Mesenchymal stem cell (in vitro differentiated cells and primary cell): ENCODE results near the gene C19orf25.
"Not testable (repeated sequence)": the region's sequence is repeated elsewhere in the genome, so short reads cannot be mapped to it uniquely, and the experiment has no call there.

Experiments used
- DNase-seq: peaks from one replicate; pipeline ENCODE4 v3.0.0-alpha.2; 2013
- H2AFZ ChIP-seq: one replicate; pipeline ENCODE4 v1.6.1; 2013; ENCODE audit warnings: low read depth, mild to moderate bottlenecking, control low read depth, inconsistent platforms, low read length, moderate library complexity
- H2AK5ac ChIP-seq: 2 replicates; pipeline ENCODE4 v1.6.1; 2013; ENCODE audit warnings: low read length, moderate library complexity, mild to moderate bottlenecking, inconsistent platforms; ENCODE audit not compliant: severe bottlenecking
- H2BK120ac ChIP-seq: one replicate; pipeline ENCODE4 v1.6.1; 2013; ENCODE audit warnings: low read depth, mild to moderate bottlenecking, inconsistent platforms, low read length, moderate library complexity
- H2BK12ac ChIP-seq, 2 experiments: one replicate each; pipeline ENCODE4 v1.6.1; 2013; ENCODE audit warnings: inconsistent platforms in 2 of 2, low read length in 2 of 2, mild to moderate bottlenecking in 2 of 2, moderate library complexity in 2 of 2, control low read depth in 1 of 2
- H2BK15ac ChIP-seq: one replicate; pipeline ENCODE4 v1.6.1; 2013; ENCODE audit warnings: mild to moderate bottlenecking, low read depth, inconsistent platforms; ENCODE audit not compliant: poor library complexity, severe bottlenecking
- H2BK5ac ChIP-seq: 2 replicates; pipeline ENCODE4 v1.6.1; 2013; ENCODE audit warnings: low read depth, mild to moderate bottlenecking, low read length, control low read depth, inconsistent platforms; ENCODE audit not compliant: poor library complexity, severe bottlenecking
- H3K14ac ChIP-seq, 2 experiments: one replicate each; pipeline ENCODE4 v1.6.1; 2013; ENCODE audit warnings: inconsistent platforms in 2 of 2, low read length in 2 of 2, control low read depth in 1 of 2, mild to moderate bottlenecking in 1 of 2, moderate library complexity in 1 of 2
- H3K18ac ChIP-seq, 2 experiments: one replicate each; pipeline ENCODE4 v1.6.1; 2013; ENCODE audit warnings: inconsistent platforms in 2 of 2, low read length in 2 of 2, control low read depth in 1 of 2, low read depth in 1 of 2, mild to moderate bottlenecking in 1 of 2
- H3K23ac ChIP-seq, 2 experiments: one replicate each; pipeline ENCODE4 v1.6.1; 2013; ENCODE audit warnings: inconsistent platforms in 2 of 2, low read length in 2 of 2, mild to moderate bottlenecking in 2 of 2, moderate library complexity in 2 of 2, control low read depth in 1 of 2
- H3K27ac ChIP-seq: 2 replicates; pipeline ENCODE4 v1.5.1; 2013; ENCODE audit warnings: mild to moderate bottlenecking, moderate library complexity, low read length, control low read depth, inconsistent platforms; ENCODE audit not compliant: poor library complexity, severe bottlenecking
- H3K27me3 ChIP-seq, 2 experiments: 2 replicates each; pipeline versions ENCODE4 v1.6.1 to v1.7.0; 2013; ENCODE audit warnings: low read length in 2 of 2, mild to moderate bottlenecking in 2 of 2, moderate library complexity in 2 of 2, control low read depth in 1 of 2, inconsistent platforms in 1 of 2; ENCODE audit not compliant: control insufficient read depth in 1 of 2, insufficient read depth in 1 of 2
- H3K36me3 ChIP-seq, 2 experiments: 2 replicates each; pipeline versions ENCODE4 v1.6.1 to v1.7.0; 2013; ENCODE audit warnings: low read length in 2 of 2, control low read depth in 1 of 2, inconsistent platforms in 1 of 2, low read depth in 1 of 2, mild to moderate bottlenecking in 1 of 2; ENCODE audit not compliant: insufficient read depth in 2 of 2, control insufficient read depth in 1 of 2
- H3K4ac ChIP-seq, 2 experiments: one replicate each; pipeline ENCODE4 v1.6.1; 2013; ENCODE audit warnings: inconsistent platforms in 2 of 2, low read length in 2 of 2, mild to moderate bottlenecking in 2 of 2, moderate library complexity in 2 of 2, control low read depth in 1 of 2, low read depth in 1 of 2
- H3K4me1 ChIP-seq: 2 replicates; pipeline ENCODE4 v1.6.1; 2013; ENCODE audit warnings: low read depth, low read length, control low read depth; ENCODE audit not compliant: control insufficient read depth, insufficient read depth
- H3K4me2 ChIP-seq: 2 replicates; pipeline ENCODE4 v1.6.1; 2013; ENCODE audit warnings: low read length, mild to moderate bottlenecking, inconsistent platforms; ENCODE audit not compliant: poor library complexity, severe bottlenecking
- H3K4me3 ChIP-seq, 2 experiments: 2 replicates each; pipeline versions ENCODE4 v1.5.1 to v1.7.0; 2013; ENCODE audit warnings: low read length in 2 of 2, mild to moderate bottlenecking in 2 of 2, control low read depth in 1 of 2, low read depth in 1 of 2; ENCODE audit not compliant: insufficient read depth in 1 of 2
- H3K79me1 ChIP-seq: replicated peaks from 2 replicates; pipeline ENCODE4 v1.6.1; 2013; ENCODE audit warnings: mild to moderate bottlenecking, control low read depth, low read length, inconsistent platforms; ENCODE audit not compliant: poor library complexity, severe bottlenecking
- H3K9ac ChIP-seq: 2 replicates; pipeline ENCODE4 v1.7.0; 2013; ENCODE audit warnings: mild to moderate bottlenecking, low read length, moderate library complexity
- H3K9me3 ChIP-seq: 2 replicates; pipeline ENCODE4 v1.7.0; 2013; ENCODE audit warnings: mild to moderate bottlenecking, low read length; ENCODE audit not compliant: control insufficient read depth
- H4K8ac ChIP-seq: one replicate; pipeline ENCODE4 v1.6.1; 2013; ENCODE audit warnings: inconsistent platforms, mild to moderate bottlenecking, low read length, moderate library complexity
- H4K91ac ChIP-seq: one replicate; pipeline ENCODE4 v1.6.1; 2013; ENCODE audit warnings: mild to moderate bottlenecking, low read length, inconsistent platforms
- WGBS: methylation state at CpG from one replicate; pipeline ENCODE4 v1.1.7; 2013; ENCODE audit warnings: mixed read lengths; 5-methylcytosine and 5-hydroxymethylcytosine counted together

C19orf25 gene

DNA sequence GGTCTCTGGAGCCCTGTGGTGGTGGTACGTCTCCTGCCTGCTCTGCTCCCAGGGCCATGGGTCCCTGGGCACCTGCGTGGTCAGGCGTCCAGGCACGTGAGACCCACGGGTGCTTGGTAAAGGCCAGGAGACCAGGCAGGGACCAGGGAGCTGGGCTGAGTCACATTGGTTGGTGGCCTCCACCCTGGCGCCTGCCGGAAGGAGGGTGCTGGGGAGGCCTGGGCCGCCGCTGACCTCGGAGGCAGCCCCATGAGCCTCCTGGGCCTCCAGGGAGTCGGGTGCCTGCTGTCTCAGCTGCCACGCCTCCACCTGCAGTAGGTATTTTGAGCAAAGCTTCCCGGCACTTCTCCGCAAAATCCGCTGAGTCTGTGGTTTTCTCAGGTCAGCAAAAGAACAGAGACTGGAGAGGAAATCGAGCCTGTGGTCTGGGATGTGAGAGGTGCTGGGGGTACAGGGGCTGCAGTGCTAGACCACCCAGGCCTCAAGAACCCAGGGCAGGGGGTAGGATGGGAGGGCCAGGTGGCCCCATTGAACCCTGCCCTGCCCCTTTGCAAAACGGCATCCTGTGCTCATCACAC is 41.3 kb upstream of the C19orf25 start:
- Histone ChIP-seq H3K23ac (no peak overlapping the region), H3K27me3 (peaks cover 42 to 72% of the 10 kb centered on the region in 2 experiments), H4K8ac (no peak overlapping the region), H2AFZ (no peak overlapping the region), H2BK12ac (no peak overlapping the region), H3K14ac (no peak overlapping the region), H3K4me3 (no peak overlapping the region), H3K4me2 (no peak overlapping the region), H3K4ac (no peak overlapping the region), H3K4me1 (peaks cover 12% of the 10 kb centered on the region), H3K79me1 (no peaks in the 10 kb centered on the region), H3K36me3 (peaks cover 0 to 3% of the 10 kb centered on the region in 2 experiments), H4K91ac (no peak overlapping the region), H2BK15ac (no peak overlapping the region), H3K27ac (no peak overlapping the region), H2BK5ac (no peak overlapping the region), H3K18ac (no peak overlapping the region), H3K9ac (no peak overlapping the region), H3K9me3 (peaks cover 2% of the 10 kb centered on the region), H2BK120ac (no peak overlapping the region), H2AK5ac (no peak overlapping the region)
- DNase-seq: no peak
- 83% methylated on average over 17 of the region's 17 CpGs for WGBS

DNA sequence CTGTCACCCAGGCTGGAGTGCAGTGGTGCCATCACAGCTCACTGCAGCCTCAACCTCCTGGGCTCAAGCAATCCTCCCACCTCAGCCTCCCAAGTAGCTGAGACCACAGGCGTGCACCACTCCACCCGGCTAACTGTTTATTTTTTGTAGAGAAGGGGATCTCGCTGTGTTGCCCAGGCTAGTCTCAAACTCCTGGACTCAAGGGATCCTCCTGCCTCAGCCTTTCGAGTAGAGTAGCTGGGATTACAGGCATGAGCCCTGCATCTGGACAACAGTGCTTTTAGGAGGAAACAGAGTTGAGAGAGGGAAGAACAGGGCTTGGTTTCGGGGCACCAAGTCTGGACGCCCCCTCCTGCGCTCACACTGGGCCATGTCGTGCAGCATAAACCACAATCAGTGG is 40.8 kb upstream of the C19orf25 start:
- not testable (repeated sequence) for H3K79me1 ChIP-seq, H2BK12ac ChIP-seq, H2AK5ac ChIP-seq, DNase-seq, H2BK15ac ChIP-seq, H2AFZ ChIP-seq, H3K4me2 ChIP-seq, H3K4me3 ChIP-seq, H2BK5ac ChIP-seq, H3K4ac ChIP-seq, H3K14ac ChIP-seq, H3K9me3 ChIP-seq, H3K23ac ChIP-seq, H4K8ac ChIP-seq, H4K91ac ChIP-seq, H3K9ac ChIP-seq, H3K36me3 ChIP-seq, H3K18ac ChIP-seq, H2BK120ac ChIP-seq, H3K27ac ChIP-seq
- peaks cover 37 to 72% of the 10 kb centered on the region in 2 experiments for H3K27me3 ChIP-seq
- H3K4me1 ChIP-seq: peaks cover 10% of the 10 kb centered on the region
- WGBS: 81% methylated on average over 8 of the region's 8 CpGs

DNA sequence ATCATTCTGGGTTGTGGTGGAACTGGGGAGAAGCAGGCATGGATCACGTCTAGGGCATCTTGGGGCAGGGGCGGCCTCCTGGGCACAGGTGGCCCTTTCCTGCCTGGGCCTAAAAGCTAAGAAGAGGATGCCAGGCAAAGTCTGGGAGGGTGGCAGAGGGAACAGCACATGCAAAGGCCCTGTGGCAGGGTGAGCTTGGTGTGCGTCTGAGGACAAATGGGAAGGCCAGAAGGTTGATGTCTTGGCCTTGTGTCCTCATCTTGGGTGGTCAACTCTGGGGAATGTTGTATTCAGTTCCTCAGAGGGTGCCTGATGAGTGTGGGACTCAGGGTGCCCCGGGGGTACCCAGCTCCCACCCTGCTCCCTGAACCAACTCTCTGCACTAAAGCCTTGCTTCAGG is 39.5 kb upstream of the C19orf25 start:
- WGBS: 76% methylated on average over 3 of the region's 4 CpGs
- H3K14ac ChIP-seq: no peak overlapping the region

DNA sequence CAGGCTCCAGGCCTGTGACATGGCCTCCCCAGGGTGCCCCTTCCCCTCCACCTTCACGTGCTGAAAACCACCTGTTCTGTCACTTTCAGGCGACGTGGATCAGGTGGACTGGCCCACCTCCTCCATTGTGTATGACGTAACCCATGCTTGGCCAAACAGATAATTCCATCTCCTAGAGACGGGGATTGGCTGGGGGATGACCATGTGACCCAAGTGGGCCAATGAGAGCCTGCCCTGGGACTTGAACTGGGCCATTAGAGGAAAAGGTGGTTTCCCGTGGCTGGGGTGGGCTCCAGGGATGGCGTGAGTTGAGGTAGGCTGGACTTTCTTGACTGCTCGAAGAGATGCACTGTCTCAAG is 37.4 kb upstream of the C19orf25 start:
- 79% methylated on average over 8 of the region's 8 CpGs for WGBS
- no peak overlapping the region for H2BK5ac ChIP-seq
- H3K9me3 ChIP-seq: peaks cover 2% of the 10 kb centered on the region

More for the DNA sequence above, 39.5 kb upstream of the C19orf25 start:
- no peak overlapping the region for H3K4ac ChIP-seq
- H4K8ac ChIP-seq: no peak overlapping the region
- H3K18ac ChIP-seq: no peak overlapping the region
- H3K4me3 ChIP-seq: no peak overlapping the region
- H3K36me3 ChIP-seq: no peaks in the 10 kb centered on the region
- no peak overlapping the region for H3K9ac ChIP-seq
- peaks cover 9% of the 10 kb centered on the region for H3K4me1 ChIP-seq
- no peak overlapping the region for H2BK12ac ChIP-seq
- H2AFZ ChIP-seq: no peak overlapping the region
- H3K23ac ChIP-seq: no peak overlapping the region
- H2BK120ac ChIP-seq: no peak overlapping the region
- H3K4me2 ChIP-seq: no peak overlapping the region
- no peak overlapping the region for H4K91ac ChIP-seq
- no peak overlapping the region for H2AK5ac ChIP-seq
- no peak overlapping the region for H2BK5ac ChIP-seq
- DNase-seq: no peak
- peaks cover 29 to 72% of the 10 kb centered on the region in 2 experiments for H3K27me3 ChIP-seq
- H3K9me3 ChIP-seq: peaks cover 2% of the 10 kb centered on the region
- no peak overlapping the region for H3K27ac ChIP-seq
- H3K79me1 ChIP-seq: no peaks in the 10 kb centered on the region
- no peak overlapping the region for H2BK15ac ChIP-seq

More for the DNA sequence above, 37.4 kb upstream of the C19orf25 start:
- Histone ChIP-seq H2BK15ac (no peak overlapping the region), H3K23ac (no peak overlapping the region), H3K18ac (no peak overlapping the region), H2AFZ (no peak overlapping the region), H3K27ac (no peak overlapping the region), H3K4me1 (peaks cover 22% of the 10 kb centered on the region), H3K36me3 (no peaks in the 10 kb centered on the region), H3K4ac (no peak overlapping the region), H3K14ac (no peak overlapping the region), H3K27me3 (peaks cover 12 to 65% of the 10 kb centered on the region in 2 experiments), H3K79me1 (peaks cover 8% of the 10 kb centered on the region), H2BK120ac (no peak overlapping the region), H3K9ac (no peak overlapping the region), H2AK5ac (no peak overlapping the region), H2BK12ac (no peak overlapping the region), H3K4me2 (no peak overlapping the region), H3K4me3 (no peak overlapping the region), H4K91ac (no peak overlapping the region), H4K8ac (no peak overlapping the region)
- no peak for DNase-seq
